Tibial nerve (tissue), 4 donors: ENCODE measurements around the gene OR2K2. TPM values are rescaled to one million over a fixed set of nuclear protein-coding genes. Genes with fewer than 3 reads are reported as not detected.
"Not testable (repeated sequence)": the region's sequence is repeated elsewhere in the genome, so short reads cannot be mapped to it uniquely, and the experiment has no call there.

Experiments used
- DNase-seq, 2 donors: peaks; one replicate each; pipeline ENCODE4 v3.0.0-alpha.2; 2019; ENCODE audit warnings: low spot score in 2 of 2
- H3K27ac ChIP-seq, 4 donors: fragments of 200-600 bp; sonication (generic) in 3 of 4; one replicate each; pipeline ENCODE4 v1.5.1; 2017 to 2019; ENCODE audit warnings: mild to moderate bottlenecking in 1 of 4
- H3K27me3 ChIP-seq, 2 donors: fragments of 200-600 bp; sonication (generic) in 1 of 2; one replicate each; pipeline versions ENCODE4 v1.5.1 to v1.6.0; 2017 to 2019
- H3K36me3 ChIP-seq, 3 donors: fragments of 200-600 bp; sonication (generic); one replicate each; pipeline ENCODE4 v1.5.1; 2018 to 2019
- H3K4me1 ChIP-seq, 4 donors: fragments of 200-600 bp; sonication (generic) in 3 of 4; one replicate each; pipeline ENCODE4 v1.5.1; 2017 to 2019
- H3K4me3 ChIP-seq, 4 donors: fragments of 200-600 bp; sonication (generic) in 3 of 4; one replicate each; pipeline ENCODE4 v1.5.1; 2017 to 2019; ENCODE audit warnings: mild to moderate bottlenecking in 1 of 4, moderate library complexity in 1 of 4
- H3K9me3 ChIP-seq, 4 donors: fragments of 200-600 bp; sonication (generic) in 3 of 4; one replicate each; pipeline ENCODE4 v1.5.1; 2017 to 2019
- EP300 ChIP-seq, 2 donors: sonication (generic); formaldehyde crosslinking; IDR thresholded peaks; one replicate each; pipeline ENCODE4 v1.6.1; 2017; ENCODE audit warnings: antibody characterized with exemption in 2 of 2, mild to moderate bottlenecking in 1 of 2
- POLR2A ChIP-seq, 2 donors: fragments of 450-650 bp; IDR thresholded peaks; one replicate each; pipeline ENCODE4 v1.6.1; 2017; ENCODE audit warnings: antibody characterized with exemption in 2 of 2, mild to moderate bottlenecking in 2 of 2, moderate library complexity in 2 of 2
- WGBS, 2 donors: methylation state at CpG; one replicate each; pipeline ENCODE4 v1.1.5; 2018; 5-methylcytosine and 5-hydroxymethylcytosine counted together
- total RNA-seq, 4 donors: library from RNA; depleted of rRNA; stranded (reverse); fragments of >200 nt; gene quantifications; one replicate each; pipeline ENCODE4 v1.1.0, GENCODE V29; 2016
- TF ChIP-seq, protein P1 (sequence below), 5 experiments: fragments of 200-600 bp in 3 of 5; fragments of 450-650 bp in 2 of 5; sonication (generic) in 3 of 5; IDR thresholded peaks; one replicate each; pipeline ENCODE4 v1.5.1; 2016 to 2019; ENCODE audit warnings: antibody characterized with exemption in 5 of 5, mild to moderate bottlenecking in 3 of 5, moderate library complexity in 2 of 5

OR2K2 gene
- total RNA-seq, 4 donors from 2014 or later, result 4.7 TPM; not detected in 3

DNA sequence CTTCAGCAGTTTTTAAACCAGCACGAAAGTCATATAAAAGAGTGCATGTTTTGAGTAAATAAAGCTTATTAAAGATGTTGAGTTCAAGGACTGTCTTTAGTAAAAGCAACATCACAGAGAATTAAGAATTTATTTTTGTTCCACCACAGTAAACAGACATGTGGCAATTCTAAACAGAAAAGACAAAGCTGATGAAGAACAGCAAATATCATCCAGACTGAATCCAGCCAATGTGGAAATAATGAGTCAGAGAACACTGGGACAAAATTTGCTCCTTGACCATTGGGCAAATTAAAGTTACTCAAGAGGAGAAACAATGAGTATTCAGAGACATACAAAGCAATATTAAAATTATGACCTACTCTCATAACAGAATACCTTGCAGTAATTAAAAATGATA lies 28.8 kb downstream of the OR2K2 start:
- DNase-seq, result no peak
- no peak overlapping the region for H3K4me3 ChIP-seq
- H3K27me3 ChIP-seq, result no peaks in the 10 kb centered on the region
- H3K27ac ChIP-seq, result peak overlapping the region in 2 of 4 donors; percentile 61 to 88
- peaks cover 0 to 4% (median 0%) of the 10 kb centered on the region in 4 donors for H3K9me3 ChIP-seq
- H3K4me1 ChIP-seq, result peaks cover 0 to 27% (median 11%) of the 10 kb centered on the region in 4 donors
- no peaks in the 10 kb centered on the region for H3K36me3 ChIP-seq
- TF ChIP-seq EP300 (IDR thresholded peaks at IDR 0.05) (peak in 1 of 2 donors; percentile 75), POLR2A (IDR thresholded peaks at IDR 0.05) (no peak)
- 92 to 97% methylated on average over 1 of the region's 1 CpG for WGBS, 2 donors

GRCh38 chr9:111300140-111300735 lies 29.8 kb downstream of the OR2K2 start:
- 74 to 87% methylated on average over 4 of the region's 4 CpGs for WGBS, 2 donors
- TF ChIP-seq, protein P1, sequence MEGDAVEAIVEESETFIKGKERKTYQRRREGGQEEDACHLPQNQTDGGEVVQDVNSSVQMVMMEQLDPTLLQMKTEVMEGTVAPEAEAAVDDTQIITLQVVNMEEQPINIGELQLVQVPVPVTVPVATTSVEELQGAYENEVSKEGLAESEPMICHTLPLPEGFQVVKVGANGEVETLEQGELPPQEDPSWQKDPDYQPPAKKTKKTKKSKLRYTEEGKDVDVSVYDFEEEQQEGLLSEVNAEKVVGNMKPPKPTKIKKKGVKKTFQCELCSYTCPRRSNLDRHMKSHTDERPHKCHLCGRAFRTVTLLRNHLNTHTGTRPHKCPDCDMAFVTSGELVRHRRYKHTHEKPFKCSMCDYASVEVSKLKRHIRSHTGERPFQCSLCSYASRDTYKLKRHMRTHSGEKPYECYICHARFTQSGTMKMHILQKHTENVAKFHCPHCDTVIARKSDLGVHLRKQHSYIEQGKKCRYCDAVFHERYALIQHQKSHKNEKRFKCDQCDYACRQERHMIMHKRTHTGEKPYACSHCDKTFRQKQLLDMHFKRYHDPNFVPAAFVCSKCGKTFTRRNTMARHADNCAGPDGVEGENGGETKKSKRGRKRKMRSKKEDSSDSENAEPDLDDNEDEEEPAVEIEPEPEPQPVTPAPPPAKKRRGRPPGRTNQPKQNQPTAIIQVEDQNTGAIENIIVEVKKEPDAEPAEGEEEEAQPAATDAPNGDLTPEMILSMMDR (IDR thresholded peaks at IDR 0.05), result no peak
- TF ChIP-seq POLR2A (IDR thresholded peaks at IDR 0.05) (no peak), EP300 (IDR thresholded peaks at IDR 0.05) (no peak)
- H3K36me3 ChIP-seq, result no peaks in the 10 kb centered on the region
- peaks cover 0 to 27% (median 11%) of the 10 kb centered on the region in 4 donors for H3K4me1 ChIP-seq
- peak overlapping the region in 3 of 4 donors; percentile 61 to 89 (median 88) for H3K27ac ChIP-seq
- no peaks in the 10 kb centered on the region for H3K27me3 ChIP-seq
- DNase-seq, result no peak
- peaks cover 0 to 4% (median 0%) of the 10 kb centered on the region in 4 donors for H3K9me3 ChIP-seq
- H3K4me3 ChIP-seq, result no peak overlapping the region

DNA sequence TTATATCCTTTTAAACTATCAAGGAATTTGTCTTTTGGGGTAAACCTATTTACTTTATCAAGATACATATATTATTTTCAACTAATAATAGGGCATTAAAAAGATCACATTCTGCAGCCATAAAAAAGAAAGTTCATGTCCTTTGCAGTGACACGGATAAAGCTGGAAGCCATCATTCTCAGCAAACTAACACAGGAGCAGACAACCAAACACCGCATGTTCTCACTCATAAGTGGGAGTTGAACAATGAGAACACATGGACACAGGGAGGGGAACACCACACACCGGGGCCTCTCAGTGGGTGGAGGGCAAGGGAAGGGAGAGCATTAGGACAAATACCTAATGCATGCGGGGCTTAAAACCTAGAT lies 30.4 kb downstream of the OR2K2 start:
- H3K27ac ChIP-seq, result peak overlapping the region; percentile 52 to 89 (median 74)
- 31 to 33% methylated on average over 4 of the region's 4 CpGs for WGBS, 2 donors
- peak overlapping the region in 1 of 4 donors; percentile 11 for H3K4me3 ChIP-seq

GRCh38 chr9:111298731-111299598 lies 31.1 kb downstream of the OR2K2 start:
- H3K27ac ChIP-seq, result peak overlapping the region; percentile 52 to 89 (median 74)
- peaks cover 0 to 27% (median 11%) of the 10 kb centered on the region in 4 donors for H3K4me1 ChIP-seq
- peak overlapping the region in 1 of 4 donors; percentile 11 for H3K4me3 ChIP-seq
- no peaks in the 10 kb centered on the region for H3K36me3 ChIP-seq
- no peaks in the 10 kb centered on the region for H3K27me3 ChIP-seq
- 3 to 4% methylated on average over 6 of the region's 6 CpGs for WGBS, 2 donors
- TF ChIP-seq, protein P1 (IDR thresholded peaks at IDR 0.05), result peak; percentile 72 to 93 (median 75)
- TF ChIP-seq POLR2A (IDR thresholded peaks at IDR 0.05) (peak in 1 of 2 donors; percentile 19), EP300 (IDR thresholded peaks at IDR 0.05) (peak; percentile 62 to 95)
- peaks cover 0 to 4% (median 0%) of the 10 kb centered on the region in 4 donors for H3K9me3 ChIP-seq
- DNase-seq, result peak; percentile 64 to 80

More for the DNA sequence above, 30.4 kb downstream of the OR2K2 start:
- not testable (repeated sequence) for H3K27me3 ChIP-seq, H3K9me3 ChIP-seq, DNase-seq, H3K36me3 ChIP-seq
- H3K4me1 ChIP-seq, result peaks cover 0 to 27% (median 11%) of the 10 kb centered on the region in 4 donors

- Histone ChIP-seq H3K4me3 (no peak overlapping the region), H3K27me3 (no peaks in the 10 kb centered on the region), H3K9me3 (peaks cover 0 to 4% (median 0%) of the 10 kb centered on the region in 4 donors), H3K36me3 (no peaks in the 10 kb centered on the region), H3K27ac (peak overlapping the region in 3 of 4 donors; percentile 61 to 89 (median 88)), H3K4me1 (peaks cover 0 to 27% (median 11%) of the 10 kb centered on the region in 4 donors)
- no peak for DNase-seq
- 43 to 56% methylated on average over 6 of the region's 6 CpGs for WGBS, 2 donors
- TF ChIP-seq POLR2A (IDR thresholded peaks at IDR 0.05) (no peak), EP300 (IDR thresholded peaks at IDR 0.05) (no peak)
- TF ChIP-seq, protein P1 (IDR thresholded peaks at IDR 0.05), result no peak
Measured at GRCh38 chr9:111298111-111298510, 31.9 kb downstream of the OR2K2 start.
